Naive thymus-derived CD4-positive, alpha-beta T cell (primary cell): ENCODE measurements around the gene ADAM8. TPM values are rescaled to one million over a fixed set of nuclear protein-coding genes. Genes with fewer than 3 reads are reported as not detected.
A peak's percentile ranks its signal among the peaks of the same experiment; 100 is the strongest.

ENCODE experiments used
- ATAC-seq: fragments of 150-1000 bp; cut with Tn5 transposase; 2 replicates; pipeline ENCODE4 v1.10.0; 2021; ENCODE audit warnings: mild to moderate bottlenecking, moderate library complexity
- CTCF ChIA-PET: fragments of 350-600 bp; sonication (Branson Sonifier 250); formaldehyde crosslinking; loops from one replicate; lab custom pipeline; 2021; ENCODE audit warnings: antibody characterized with exemption; lab: Charles Lee
- POLR2A ChIA-PET: fragments of 350-600 bp; sonication (Branson Sonifier 250); formaldehyde crosslinking; loops from one replicate; lab custom pipeline; 2021; ENCODE audit warnings: antibody characterized with exemption, inconsistent platforms; lab: Charles Lee
- DNase-seq, 9 donors: peaks; one replicate each; pipeline versions ENCODE4 v3.0.0 to v3.0.0-alpha.2; 2020 to 2022; ENCODE audit warnings: mixed read lengths in 1 of 9
- H3K27ac ChIP-seq: one replicate; pipeline ENCODE4 v1.7.0; 2013; ENCODE audit warnings: mild to moderate bottlenecking, low read depth, low read length, moderate library complexity
- H3K27me3 ChIP-seq, 2 donors: one replicate each; pipeline ENCODE4 v1.7.0; 2013; ENCODE audit warnings: low read length in 2 of 2, mild to moderate bottlenecking in 2 of 2, moderate library complexity in 2 of 2; ENCODE audit not compliant: control insufficient read depth in 2 of 2, insufficient read depth in 2 of 2
- H3K36me3 ChIP-seq, 3 experiments: 1 replicate in 2 of 3; 2 replicates in 1 of 3; pipeline ENCODE4 v1.7.0; 2013; ENCODE audit warnings: low read length in 3 of 3, mild to moderate bottlenecking in 3 of 3, moderate library complexity in 1 of 3; ENCODE audit not compliant: insufficient read depth in 3 of 3, control insufficient read depth in 2 of 3
- H3K4me1 ChIP-seq, 2 donors: one replicate each; pipeline ENCODE4 v1.7.0; 2013; ENCODE audit warnings: low read length in 2 of 2, mild to moderate bottlenecking in 2 of 2, moderate library complexity in 1 of 2; ENCODE audit not compliant: control insufficient read depth in 2 of 2, insufficient read depth in 2 of 2
- H3K4me3 ChIP-seq: 2 replicates; pipeline ENCODE4 v1.7.0; 2013; ENCODE audit warnings: mild to moderate bottlenecking, low read length
- H3K9me3 ChIP-seq, 3 experiments: 1 replicate in 2 of 3; 2 replicates in 1 of 3; pipeline ENCODE4 v1.7.0; 2013; ENCODE audit warnings: low read length in 3 of 3; ENCODE audit not compliant: control insufficient read depth in 2 of 3
- H3K27ac Mint-ChIP-seq, 9 donors: one replicate each; pipeline ENCODE4 v1.8.0; 2020 to 2022; ENCODE audit warnings: mixed read lengths in 9 of 9, mild to moderate bottlenecking in 8 of 9, moderate library complexity in 5 of 9, inconsistent platforms in 2 of 9
- H3K27me3 Mint-ChIP-seq, 5 donors: one replicate each; pipeline ENCODE4 v1.8.0; 2021 to 2022; ENCODE audit warnings: mixed read lengths in 5 of 5, mild to moderate bottlenecking in 1 of 5
- H3K36me3 Mint-ChIP-seq, 5 donors: one replicate each; pipeline ENCODE4 v1.8.0; 2020 to 2022; ENCODE audit warnings: mixed read lengths in 5 of 5, mild to moderate bottlenecking in 3 of 5, inconsistent platforms in 1 of 5
- H3K4me1 Mint-ChIP-seq, 7 donors: one replicate each; pipeline ENCODE4 v1.8.0; 2020 to 2022; ENCODE audit warnings: mixed read lengths in 7 of 7, mild to moderate bottlenecking in 3 of 7, inconsistent platforms in 1 of 7
- H3K4me3 Mint-ChIP-seq, 10 donors: one replicate each; pipeline ENCODE4 v1.8.0; 2020 to 2022; ENCODE audit warnings: mild to moderate bottlenecking in 10 of 10, mixed read lengths in 10 of 10, moderate library complexity in 6 of 10, inconsistent platforms in 2 of 10
- H3K9me3 Mint-ChIP-seq, 11 donors: one replicate each; pipeline ENCODE4 v1.8.0; 2020 to 2022; ENCODE audit warnings: mixed read lengths in 11 of 11, mild to moderate bottlenecking in 4 of 11, inconsistent platforms in 1 of 11, moderate library complexity in 1 of 11
- intact Hi-C, 2 donors: fragments of 100-400 bp; cut with micrococcal nuclease; formaldehyde crosslinking; loops; one replicate each; pipeline ENCODE4 v1.15.1; 2023
- polyA plus RNA-seq, 2 donors: library from polyadenylated mRNA; unstranded; fragments of 300-500 nt; fragmentation: Illumina TruSeq; gene quantifications; one replicate each; pipeline ENCODE4 v1.2.3, GENCODE V29; 2021
- total RNA-seq, 6 experiments: library from RNA in 5 of 6; stranded (reverse) in 5 of 6; gene quantifications; 1 replicate in 5 of 6; 2 replicates in 1 of 6; pipeline ENCODE4 v1.2.3 and lab custom pipeline; 2021 to 2026

The ADAM8 gene
- total and polyA plus RNA-seq, 7 experiments from 2014 or later, result 19.5 to 239 (median 27.8) TPM

DNA sequence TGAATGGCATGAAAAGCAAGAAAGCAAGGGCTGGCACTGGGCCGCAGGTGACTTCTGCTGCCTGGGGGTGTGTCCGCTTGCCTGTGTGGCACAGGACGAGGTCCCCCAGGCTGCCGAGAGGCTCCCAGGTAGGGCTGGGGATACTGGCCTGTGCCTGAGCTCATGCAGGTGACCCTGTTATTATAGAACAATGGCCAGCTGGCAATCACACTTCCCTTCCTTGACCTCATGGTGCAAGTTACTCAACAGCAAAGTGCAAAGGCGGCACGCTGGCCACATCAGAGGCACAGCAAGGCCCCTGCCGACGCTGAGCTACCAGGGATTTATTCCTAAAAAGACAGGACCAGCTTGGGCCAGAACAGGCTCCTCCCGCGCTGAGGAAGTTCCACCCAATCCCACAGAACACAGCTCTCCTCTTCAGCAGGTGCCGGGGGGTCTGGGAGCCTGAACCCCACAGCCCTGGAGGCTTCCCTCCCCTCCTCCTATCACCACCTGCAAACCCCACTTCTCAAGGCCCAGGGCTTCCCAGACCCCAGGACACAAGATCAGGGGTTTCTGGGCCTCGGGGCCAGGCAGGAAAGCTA, 1.4 kb upstream of the ADAM8 start:
- Mint-ChIP-seq H3K9me3 (no peaks in the 10 kb centered on the region), H3K36me3 (peaks cover 0 to 9% (median 0%) of the 10 kb centered on the region in 5 donors), H3K27me3 (no peaks in the 10 kb centered on the region), H3K4me1 (peaks cover 11 to 36% (median 21%) of the 10 kb centered on the region in 7 donors), H3K27ac (peak overlapping the region; percentile 66 to 93 (median 86)), H3K4me3 (peak overlapping the region; percentile 50 to 84 (median 66))
- DNase-seq (no peak), ATAC-seq (no peak)
- POLR2A ChIA-PET, result interaction anchor here (1.1 to 1.4 kb wide), 3 partner anchors 15 to 26 kb away, joined by 3 to 4 read pairs (median 3); no protein-coding TSS in a partner anchor
- intact Hi-C loops, result loop anchor here in 1 of 2 donors (5.0 kb wide), 1 partner anchor 1121 kb away; no protein-coding TSS in a partner anchor
- Histone ChIP-seq H3K4me1 (peaks cover 22 to 34% of the 10 kb centered on the region in 2 donors), H3K9me3 (no peaks in the 10 kb centered on the region), H3K27ac (peak overlapping the region; percentile 36), H3K27me3 (no peaks in the 10 kb centered on the region), H3K4me3 (peak overlapping the region; percentile 27), H3K36me3 (peaks cover 0 to 42% (median 3%) of the 10 kb centered on the region in 3 experiments)
- CTCF ChIA-PET, result interaction anchor here (1.7 kb wide), 1 partner anchor 29 kb away, joined by 3 read pairs; no protein-coding TSS in a partner anchor

DNA sequence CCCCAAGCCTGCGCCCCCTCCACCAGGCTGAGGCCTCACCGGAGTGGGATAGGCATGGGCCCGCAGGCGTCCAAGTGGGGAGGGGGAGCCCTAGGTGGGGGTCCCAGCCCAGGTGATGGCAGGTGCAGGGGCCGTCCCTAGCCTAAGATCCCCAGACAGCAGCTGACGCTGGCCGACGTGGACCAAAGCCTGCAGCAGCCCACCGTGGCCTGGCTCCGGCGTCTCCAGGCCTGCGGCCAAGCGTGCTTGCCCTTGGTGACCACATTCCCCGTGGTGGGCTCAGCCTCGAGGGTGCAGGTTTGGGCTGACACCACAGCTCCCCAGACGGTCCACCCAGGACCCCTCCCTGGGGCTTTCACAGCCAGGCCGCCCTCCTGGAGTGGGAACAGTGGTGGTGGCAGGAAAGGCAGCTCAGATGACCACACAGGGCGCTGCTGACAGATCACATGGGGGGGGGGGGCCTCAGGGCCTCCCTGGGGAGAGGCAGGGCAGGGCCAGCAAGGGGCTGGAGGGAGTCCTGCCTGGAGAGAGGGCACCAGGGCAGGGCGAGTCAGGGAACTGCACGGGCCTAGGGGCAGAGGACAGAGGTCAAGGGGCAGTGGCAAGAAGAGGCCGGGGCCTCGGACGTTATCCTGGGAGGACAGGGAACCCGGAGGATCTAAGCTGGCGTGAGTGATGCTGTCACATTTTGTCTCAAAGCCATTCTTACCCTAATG, 767 bp upstream of the ADAM8 start:
- intact Hi-C loops, result loop anchor here in 1 of 2 donors (5.0 kb wide), 1 partner anchor 1120 kb away; no protein-coding TSS in a partner anchor

DNA sequence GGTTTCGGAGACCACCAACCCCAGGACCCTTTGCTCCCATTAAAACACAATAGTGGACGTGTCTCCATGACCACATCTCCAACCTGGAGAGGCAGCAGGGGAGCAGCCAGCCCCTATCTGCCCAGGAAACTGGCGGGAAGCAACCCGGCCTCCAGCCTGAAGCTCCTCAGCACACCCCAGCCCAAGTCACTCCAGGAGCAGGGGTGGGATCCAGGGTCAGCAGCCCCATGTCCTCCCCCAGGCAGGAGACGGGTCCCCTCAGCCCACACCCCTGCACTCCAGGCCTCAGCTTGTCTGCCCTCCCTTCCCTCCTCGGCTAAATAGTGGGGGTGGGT, 601 bp downstream of the ADAM8 start:
- DNase-seq, result peak in 1 of 9 donors; percentile 31
- ChIA-PET CTCF (interaction anchor here (1.5 to 2.6 kb wide), 2 partner anchors 18 to 32 kb away, joined by 5 to 34 read pairs; no protein-coding TSS in a partner anchor), POLR2A (interaction anchor here (2.3 to 4.5 kb wide), 2 partner anchors 14 to 18 kb away, joined by 8 to 37 read pairs; no protein-coding TSS in a partner anchor)
- Mint-ChIP-seq H3K36me3 (peaks cover 0 to 5% (median 0%) of the 10 kb centered on the region in 5 donors), H3K4me1 (peaks cover 11 to 36% (median 21%) of the 10 kb centered on the region in 7 donors), H3K27ac (peak overlapping the region; percentile 83 to 96 (median 91)), H3K9me3 (no peaks in the 10 kb centered on the region), H3K27me3 (no peaks in the 10 kb centered on the region), H3K4me3 (peak overlapping the region; percentile 84 to 92 (median 88))
- Histone ChIP-seq H3K36me3 (peaks cover 0 to 41% (median 0%) of the 10 kb centered on the region in 3 experiments), H3K4me3 (peak overlapping the region; percentile 80), H3K27me3 (no peaks in the 10 kb centered on the region), H3K4me1 (peaks cover 22 to 34% of the 10 kb centered on the region in 2 donors), H3K27ac (peak overlapping the region; percentile 80), H3K9me3 (no peaks in the 10 kb centered on the region)
- intact Hi-C loops, result loop anchor here in 1 of 2 donors (1.0 to 5.0 kb wide), 2 partner anchors 31 to 1119 kb away; no protein-coding TSS in a partner anchor
- no peak for ATAC-seq

More for the DNA sequence above, 767 bp upstream of the ADAM8 start:
- peaks cover 0 to 42% (median 0%) of the 10 kb centered on the region in 3 experiments for H3K36me3 ChIP-seq
- no peaks in the 10 kb centered on the region for H3K27me3 Mint-ChIP-seq
- DNase-seq, result no peak
- H3K4me1 Mint-ChIP-seq, result peaks cover 11 to 36% (median 21%) of the 10 kb centered on the region in 7 donors
- H3K27ac ChIP-seq, result peak overlapping the region; percentile 80
- peak overlapping the region in 6 of 9 donors; percentile 62 to 87 (median 69) for H3K27ac Mint-ChIP-seq
- no peak for ATAC-seq
- H3K9me3 Mint-ChIP-seq, result no peaks in the 10 kb centered on the region
- no peaks in the 10 kb centered on the region for H3K9me3 ChIP-seq
- H3K36me3 Mint-ChIP-seq, result peaks cover 0 to 8% (median 0%) of the 10 kb centered on the region in 5 donors
- no peak overlapping the region for H3K4me3 ChIP-seq
- H3K4me3 Mint-ChIP-seq, result peak overlapping the region; percentile 45 to 92 (median 59)
- H3K27me3 ChIP-seq, result no peaks in the 10 kb centered on the region
- ChIA-PET CTCF (no interaction called here), POLR2A (interaction anchor here (1.1 to 1.4 kb wide), 3 partner anchors 14 to 26 kb away, joined by 3 to 4 read pairs (median 3); no protein-coding TSS in a partner anchor)
- H3K4me1 ChIP-seq, result peaks cover 22 to 34% of the 10 kb centered on the region in 2 donors

DNA sequence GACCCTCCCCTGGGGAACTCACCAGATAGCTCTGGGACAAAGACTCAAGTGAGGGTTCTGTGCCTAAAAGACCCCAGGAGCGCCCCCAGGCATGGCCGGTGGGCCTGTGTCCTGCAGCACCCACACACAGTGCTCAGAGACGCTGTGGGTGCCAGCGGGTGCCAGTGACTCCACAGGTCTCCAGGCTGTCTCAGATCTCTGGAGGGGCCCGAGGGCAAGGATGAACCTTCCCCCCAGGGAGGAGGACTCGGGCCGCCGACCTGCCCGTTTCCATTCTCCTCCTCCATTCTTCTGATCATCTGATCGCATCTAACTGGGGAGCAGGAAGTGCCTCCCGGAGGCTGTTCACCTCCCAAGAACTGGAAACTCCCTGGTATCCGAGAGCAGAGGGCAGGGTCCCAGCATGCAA, 980 bp downstream of the ADAM8 start:
- POLR2A ChIA-PET, result interaction anchor here (0.8 to 4.5 kb wide), 3 partner anchors 14 to 24 kb away, joined by 3 to 37 read pairs (median 8); no protein-coding TSS in a partner anchor
- H3K27ac ChIP-seq, result peak overlapping the region; percentile 80
- Mint-ChIP-seq H3K27me3 (no peaks in the 10 kb centered on the region), H3K27ac (peak overlapping the region; percentile 83 to 96 (median 91)), H3K4me1 (peaks cover 11 to 36% (median 21%) of the 10 kb centered on the region in 7 donors), H3K36me3 (peaks cover 0 to 5% (median 0%) of the 10 kb centered on the region in 5 donors), H3K4me3 (peak overlapping the region; percentile 84 to 92 (median 88)), H3K9me3 (no peaks in the 10 kb centered on the region)
- peaks cover 22 to 34% of the 10 kb centered on the region in 2 donors for H3K4me1 ChIP-seq
- ATAC-seq, result peak; percentile 21
- H3K36me3 ChIP-seq, result peaks cover 0 to 42% (median 0%) of the 10 kb centered on the region in 3 experiments
- no peaks in the 10 kb centered on the region for H3K27me3 ChIP-seq
- peak overlapping the region; percentile 80 for H3K4me3 ChIP-seq
- CTCF ChIA-PET, result interaction anchor here (1.2 to 2.6 kb wide), 3 partner anchors 12 to 32 kb away, joined by 5 to 34 read pairs (median 5); no protein-coding TSS in a partner anchor
- DNase-seq, result peak in 6 of 9 donors; percentile 21 to 60 (median 40)
- H3K9me3 ChIP-seq, result no peaks in the 10 kb centered on the region
- intact Hi-C loops, result loop anchor here (1.0 to 5.0 kb wide), 6 partner anchors 11 to 1118 kb away; no protein-coding TSS in a partner anchor

DNA sequence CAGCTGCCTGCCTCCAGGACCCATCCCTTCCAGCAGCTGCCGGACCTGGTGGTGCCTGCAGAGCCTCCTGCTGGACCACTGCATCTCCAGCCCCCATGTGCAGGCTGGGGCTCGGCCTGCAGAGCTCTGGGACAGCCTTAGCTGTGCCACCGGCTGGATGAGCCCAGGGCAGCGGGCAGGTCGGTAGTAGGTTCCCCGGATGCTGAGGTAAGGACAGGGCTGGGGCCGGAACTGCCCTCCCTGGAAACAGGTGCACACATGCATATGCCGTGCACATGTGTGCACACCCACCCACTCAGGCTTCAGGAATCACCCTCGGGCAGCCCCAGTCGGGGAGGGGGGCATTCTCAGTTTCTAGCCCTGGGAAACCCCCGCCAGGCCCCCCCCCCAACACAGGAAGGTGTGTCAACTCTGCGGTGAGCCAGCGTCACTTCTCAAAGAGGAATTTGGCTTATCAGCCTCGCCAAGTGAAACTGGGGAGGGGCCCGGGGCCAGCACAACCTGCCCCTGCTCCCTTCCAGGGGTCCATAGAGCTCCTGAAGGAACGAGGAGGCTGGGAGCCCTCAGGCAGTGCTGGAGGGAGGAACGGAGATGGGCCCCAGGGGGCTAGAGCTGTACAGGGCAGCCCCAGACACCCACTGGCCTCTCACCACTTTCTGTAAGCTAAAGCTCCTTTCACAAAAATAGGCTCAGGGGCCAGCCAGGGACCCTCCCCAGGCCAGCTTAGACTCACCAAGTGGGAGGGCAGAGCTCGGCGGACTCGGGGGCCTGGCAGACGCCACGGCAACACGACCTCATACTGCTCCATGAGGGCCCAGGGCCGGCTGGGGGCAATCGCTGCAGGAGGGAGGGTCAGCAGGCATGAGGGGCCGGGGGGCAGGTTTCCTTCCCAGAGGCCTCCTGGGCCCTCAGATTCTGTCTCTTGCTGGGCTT, 1.7 kb downstream of the ADAM8 start:
- H3K27ac Mint-ChIP-seq, result peak overlapping the region; percentile 83 to 96 (median 91)
- Histone ChIP-seq H3K4me3 (peak overlapping the region; percentile 80), H3K27me3 (no peaks in the 10 kb centered on the region), H3K9me3 (no peaks in the 10 kb centered on the region), H3K27ac (peak overlapping the region; percentile 80), H3K36me3 (peaks cover 0 to 43% (median 0%) of the 10 kb centered on the region in 3 experiments), H3K4me1 (peaks cover 22 to 34% of the 10 kb centered on the region in 2 donors)
- H3K4me1 Mint-ChIP-seq, result peaks cover 11 to 36% (median 21%) of the 10 kb centered on the region in 7 donors
- ATAC-seq (peak; percentile 67), DNase-seq (peak; percentile 55 to 91 (median 73))
- intact Hi-C loops, result loop anchor here (1.0 to 5.0 kb wide), 6 partner anchors 11 to 1118 kb away; no protein-coding TSS in a partner anchor
- no peaks in the 10 kb centered on the region for H3K27me3 Mint-ChIP-seq
- ChIA-PET CTCF (interaction anchor here (1.1 to 2.6 kb wide), 4 partner anchors 11 to 132 kb away, joined by 3 to 34 read pairs (median 5); no protein-coding TSS in a partner anchor), POLR2A (interaction anchor here (0.8 to 4.5 kb wide), 3 partner anchors 13 to 24 kb away, joined by 3 to 37 read pairs (median 8); no protein-coding TSS in a partner anchor)
- peaks cover 0 to 5% (median 0%) of the 10 kb centered on the region in 5 donors for H3K36me3 Mint-ChIP-seq
- H3K4me3 Mint-ChIP-seq, result peak overlapping the region; percentile 84 to 92 (median 88)
- no peaks in the 10 kb centered on the region for H3K9me3 Mint-ChIP-seq
